ENCODE results near the gene MYCBP2.
"Not testable (repeated sequence)": the region's sequence is repeated elsewhere in the genome, so short reads cannot be mapped to it uniquely, and the experiment has no call there.

Gene MYCBP2

DNA sequence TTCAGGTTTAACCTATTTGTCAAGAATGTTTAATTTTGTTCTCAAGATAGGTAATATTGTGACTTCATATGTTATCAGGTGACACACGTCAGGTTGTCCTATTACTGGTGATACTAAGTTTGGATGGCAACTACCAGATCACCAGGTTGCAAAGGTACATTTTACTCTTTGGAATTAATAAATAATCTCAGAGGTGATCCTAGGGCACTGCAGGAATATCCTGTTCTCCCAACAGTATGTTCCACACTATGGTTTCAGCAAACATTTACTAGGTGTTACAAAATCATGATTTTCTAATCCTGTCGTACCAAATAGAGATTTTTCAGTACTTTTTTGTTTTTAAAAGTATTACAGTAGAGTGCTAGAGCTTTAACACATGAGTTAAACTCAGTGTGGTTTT, 29.3 kb upstream of the MYCBP2 start:
- no peaks in the 10 kb centered on the region for H3K27me3 ChIP-seq (ENCODE audit: insufficient read depth, low read depth, severe bottlenecking)
- H3K4me3 ChIP-seq (ENCODE audit: low read depth, low read length), result no peak overlapping the region
- H3K36me3 ChIP-seq, result no peaks in the 10 kb centered on the region
- no peak for DNase-seq
- H3K9me3 ChIP-seq (ENCODE audit: severe bottlenecking), result no peaks in the 10 kb centered on the region
- TF ChIP-seq, protein P1, sequence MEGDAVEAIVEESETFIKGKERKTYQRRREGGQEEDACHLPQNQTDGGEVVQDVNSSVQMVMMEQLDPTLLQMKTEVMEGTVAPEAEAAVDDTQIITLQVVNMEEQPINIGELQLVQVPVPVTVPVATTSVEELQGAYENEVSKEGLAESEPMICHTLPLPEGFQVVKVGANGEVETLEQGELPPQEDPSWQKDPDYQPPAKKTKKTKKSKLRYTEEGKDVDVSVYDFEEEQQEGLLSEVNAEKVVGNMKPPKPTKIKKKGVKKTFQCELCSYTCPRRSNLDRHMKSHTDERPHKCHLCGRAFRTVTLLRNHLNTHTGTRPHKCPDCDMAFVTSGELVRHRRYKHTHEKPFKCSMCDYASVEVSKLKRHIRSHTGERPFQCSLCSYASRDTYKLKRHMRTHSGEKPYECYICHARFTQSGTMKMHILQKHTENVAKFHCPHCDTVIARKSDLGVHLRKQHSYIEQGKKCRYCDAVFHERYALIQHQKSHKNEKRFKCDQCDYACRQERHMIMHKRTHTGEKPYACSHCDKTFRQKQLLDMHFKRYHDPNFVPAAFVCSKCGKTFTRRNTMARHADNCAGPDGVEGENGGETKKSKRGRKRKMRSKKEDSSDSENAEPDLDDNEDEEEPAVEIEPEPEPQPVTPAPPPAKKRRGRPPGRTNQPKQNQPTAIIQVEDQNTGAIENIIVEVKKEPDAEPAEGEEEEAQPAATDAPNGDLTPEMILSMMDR (IDR thresholded peaks at IDR 0.05; ENCODE audit: low read depth, low read length), result no peak
- H3K27ac ChIP-seq, result no peak overlapping the region

DNA sequence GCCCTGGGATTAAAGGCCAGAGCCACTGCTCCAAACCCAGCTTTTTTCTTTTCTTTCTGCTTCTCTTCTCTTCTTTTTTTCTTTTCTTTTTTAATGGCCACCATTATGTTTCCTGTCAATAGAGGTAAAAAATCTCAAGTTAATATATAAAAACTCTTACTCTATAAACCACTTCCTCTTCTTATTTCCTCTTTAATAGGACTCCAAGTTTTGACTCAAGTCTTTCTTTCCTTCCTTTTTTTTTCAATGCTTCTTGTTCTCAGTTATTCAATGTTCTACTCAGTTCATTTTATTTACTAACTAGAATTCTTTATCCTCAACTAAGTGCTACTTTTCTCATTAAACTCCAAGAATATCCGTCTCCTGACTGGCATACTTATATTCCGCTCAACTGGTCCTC, 27.1 kb upstream of the MYCBP2 start:
- no peaks in the 10 kb centered on the region for H3K36me3 ChIP-seq
- DNase-seq, result no peak
- no peaks in the 10 kb centered on the region for H3K27me3 ChIP-seq (ENCODE audit: insufficient read depth, low read depth, severe bottlenecking)
- H3K4me3 ChIP-seq (ENCODE audit: low read depth, low read length), result no peak overlapping the region
- no peak overlapping the region for H3K27ac ChIP-seq
- no peaks in the 10 kb centered on the region for H3K9me3 ChIP-seq (ENCODE audit: severe bottlenecking)
- TF ChIP-seq, protein P1 (IDR thresholded peaks at IDR 0.05; ENCODE audit: low read depth, low read length), result no peak

DNA sequence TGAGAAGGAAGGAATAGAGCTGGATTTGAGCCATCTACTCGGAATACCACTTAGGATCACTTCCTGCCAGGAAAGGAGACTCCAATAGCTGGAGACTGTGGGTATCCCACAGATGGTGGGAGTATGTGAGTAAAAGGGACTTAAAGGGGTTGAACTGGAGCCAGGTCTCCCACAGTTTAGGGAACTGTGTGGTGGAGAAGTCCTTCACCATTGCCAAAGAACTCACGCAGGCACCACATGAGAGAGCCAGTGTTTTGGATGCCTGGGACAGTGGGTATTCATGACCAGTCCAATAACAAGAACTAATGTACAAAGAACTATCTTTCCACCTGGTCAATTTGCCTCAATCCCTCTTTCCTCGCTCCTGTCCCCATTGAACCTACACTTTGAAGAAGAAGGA, 24.4 kb upstream of the MYCBP2 start:
- no peaks in the 10 kb centered on the region for H3K36me3 ChIP-seq
- H3K27me3 ChIP-seq (ENCODE audit: insufficient read depth, low read depth, severe bottlenecking), result no peaks in the 10 kb centered on the region
- TF ChIP-seq, protein P1 (IDR thresholded peaks at IDR 0.05; ENCODE audit: low read depth, low read length), result no peak
- DNase-seq, result no peak
- H3K9me3 ChIP-seq (ENCODE audit: severe bottlenecking), result no peaks in the 10 kb centered on the region
- no peak overlapping the region for H3K27ac ChIP-seq
- H3K4me3 ChIP-seq (ENCODE audit: low read depth, low read length), result no peak overlapping the region

DNA sequence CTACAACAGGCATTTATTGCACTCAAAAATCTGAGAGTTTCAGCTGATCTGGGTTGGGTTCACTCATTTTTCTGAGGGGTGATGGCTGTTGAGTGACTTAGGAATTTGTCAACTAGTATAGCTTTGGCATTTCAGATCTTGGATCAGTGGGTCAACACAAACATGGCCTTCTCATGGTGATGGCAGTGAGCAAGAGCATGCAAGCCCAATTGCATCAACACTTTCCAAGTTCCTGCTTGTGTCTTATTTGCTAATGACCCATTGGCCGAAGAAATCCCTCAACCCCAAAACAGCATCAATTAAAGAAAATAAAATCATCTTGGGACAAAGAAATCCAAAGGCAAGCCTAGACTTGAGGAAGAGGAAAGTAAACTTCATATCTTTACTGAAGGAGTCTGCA, 23.9 kb upstream of the MYCBP2 start:
- Histone ChIP-seq H3K36me3 (no peaks in the 10 kb centered on the region), H3K9me3 (ENCODE audit: severe bottlenecking) (no peaks in the 10 kb centered on the region), H3K27ac (no peak overlapping the region), H3K27me3 (ENCODE audit: insufficient read depth, low read depth, severe bottlenecking) (no peaks in the 10 kb centered on the region), H3K4me3 (ENCODE audit: low read depth, low read length) (no peak overlapping the region)
- DNase-seq, result no peak
- TF ChIP-seq, protein P1 (IDR thresholded peaks at IDR 0.05; ENCODE audit: low read depth, low read length), result no peak

DNA sequence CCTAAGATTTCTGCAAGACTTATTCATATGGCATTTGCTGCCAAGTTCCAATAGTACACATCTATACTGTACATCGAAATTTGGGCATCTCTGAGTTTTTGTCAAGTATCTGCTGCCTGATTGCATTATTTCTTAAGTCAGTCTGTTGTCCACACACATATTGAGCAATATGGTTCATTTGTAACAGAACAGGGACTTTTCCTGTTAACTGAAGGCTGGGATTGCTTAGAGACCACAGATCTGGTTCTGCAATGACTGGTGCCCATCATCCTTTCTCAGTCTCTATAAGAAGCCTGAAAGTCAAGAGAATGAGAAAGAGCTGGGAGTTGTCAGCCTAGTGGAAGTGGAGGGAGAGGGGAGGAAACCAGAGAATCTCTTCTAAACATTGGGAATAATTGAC, 22.5 kb upstream of the MYCBP2 start:
- no peaks in the 10 kb centered on the region for H3K9me3 ChIP-seq (ENCODE audit: severe bottlenecking)
- no peak overlapping the region for H3K27ac ChIP-seq
- H3K4me3 ChIP-seq (ENCODE audit: low read depth, low read length), result no peak overlapping the region
- H3K27me3 ChIP-seq (ENCODE audit: insufficient read depth, low read depth, severe bottlenecking), result no peaks in the 10 kb centered on the region
- no peaks in the 10 kb centered on the region for H3K36me3 ChIP-seq
- TF ChIP-seq, protein P1 (IDR thresholded peaks at IDR 0.05; ENCODE audit: low read depth, low read length), result no peak
- no peak for DNase-seq

DNA sequence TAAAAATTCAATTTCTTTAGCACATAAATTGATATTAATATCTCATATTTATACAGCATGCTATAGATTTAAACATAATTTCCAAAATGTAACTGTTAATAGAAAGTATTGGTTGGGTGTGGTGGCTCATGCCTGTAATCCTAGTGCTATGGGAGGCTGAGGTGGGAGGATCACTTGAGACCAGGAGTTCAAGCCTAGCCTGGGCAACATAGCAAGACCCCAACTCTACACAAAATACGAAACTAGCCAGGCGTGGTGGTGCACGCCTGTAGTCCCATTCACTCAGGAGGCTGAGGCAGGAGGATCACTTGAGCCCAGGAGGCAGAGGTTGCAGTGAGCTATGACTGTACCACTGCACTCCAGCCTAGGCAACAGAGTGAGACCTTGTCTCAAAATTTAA, 20.5 kb upstream of the MYCBP2 start:
- not testable (repeated sequence) for H3K27ac ChIP-seq; H3K4me3 ChIP-seq (ENCODE audit: low read depth, low read length); H3K9me3 ChIP-seq (ENCODE audit: severe bottlenecking); H3K27me3 ChIP-seq (ENCODE audit: insufficient read depth, low read depth, severe bottlenecking); H3K36me3 ChIP-seq; DNase-seq
